ENCODE data around the gene GNAQ. TPM values are rescaled to one million over a fixed set of nuclear protein-coding genes. Genes with fewer than 3 reads are reported as not detected.

GNAQ gene
- total RNA-seq, 1 donor from 2014 or later = 46.7 TPM

DNA sequence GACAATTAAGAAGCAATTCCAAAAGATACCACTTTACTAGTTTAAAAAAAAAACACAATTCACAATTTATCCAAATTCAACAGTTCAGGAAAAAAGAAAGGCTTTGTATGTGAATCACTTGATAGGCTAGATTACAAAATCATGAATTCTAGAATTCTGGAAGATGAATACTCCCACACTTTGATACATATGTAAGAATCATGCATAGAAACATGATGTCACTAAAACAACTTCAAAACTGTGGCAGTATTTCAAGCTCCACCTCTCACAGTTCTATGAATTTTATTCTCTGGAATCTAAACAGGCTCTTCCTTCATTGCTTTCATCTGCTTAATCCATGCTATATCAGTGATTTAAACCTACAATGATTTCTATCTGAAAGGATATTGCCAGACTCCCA is 51.0 kb downstream of the GNAQ start:
- H3K27ac Mint-ChIP-seq = peak overlapping the region; percentile 73

GRCh38 chr9:77978086-77978781 is 53.4 kb downstream of the GNAQ start:
- Mint-ChIP-seq H3K4me3 (no peak overlapping the region), H3K4me1 (ENCODE audit: unreplicated experiment) (peaks cover 45% of the 10 kb centered on the region), H3K27ac (no peak overlapping the region), H3K27me3 (no peaks in the 10 kb centered on the region), H3K9me3 (no peaks in the 10 kb centered on the region), H3K36me3 (no peaks in the 10 kb centered on the region)
- no peak for DNase-seq (ENCODE audit: extremely low spot score, unreplicated experiment)
- TF ChIP-seq CTCF (conservative IDR thresholded peaks at IDR 0.05) = no peak

More for the DNA sequence above, 51.0 kb downstream of the GNAQ start:
- DNase-seq (ENCODE audit: extremely low spot score, unreplicated experiment) = no peak
- TF ChIP-seq CTCF (conservative IDR thresholded peaks at IDR 0.05) = peak; percentile 13
- peaks cover 47% of the 10 kb centered on the region for H3K4me1 Mint-ChIP-seq (ENCODE audit: unreplicated experiment)
- no peaks in the 10 kb centered on the region for H3K27me3 Mint-ChIP-seq
- H3K4me3 Mint-ChIP-seq = no peak overlapping the region
- H3K36me3 Mint-ChIP-seq = peaks cover 3% of the 10 kb centered on the region
- no peaks in the 10 kb centered on the region for H3K9me3 Mint-ChIP-seq

DNA sequence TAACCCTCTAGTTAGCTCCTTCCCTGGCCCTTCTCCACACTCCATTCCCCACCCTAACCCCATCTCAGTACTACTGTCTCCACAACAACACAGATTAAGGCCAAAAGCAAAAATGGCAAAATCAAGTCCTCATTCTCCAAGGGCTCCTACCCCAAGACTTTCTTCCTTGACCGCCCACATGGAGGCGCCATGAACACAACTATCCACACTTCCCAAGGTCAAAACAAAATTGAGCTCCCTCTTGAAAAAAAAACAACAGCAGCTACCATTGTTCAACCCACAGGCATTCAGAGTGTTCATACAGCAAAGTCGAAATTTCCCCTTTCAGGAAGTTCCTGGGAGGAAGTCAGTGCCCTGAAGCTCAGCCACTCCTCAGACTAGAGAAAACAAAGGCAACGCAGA is 54.4 kb downstream of the GNAQ start:
- peak; percentile 68 for TF ChIP-seq CTCF (conservative IDR thresholded peaks at IDR 0.05)
- no peak overlapping the region for H3K4me3 Mint-ChIP-seq
- no peaks in the 10 kb centered on the region for H3K9me3 Mint-ChIP-seq
- peaks cover 42% of the 10 kb centered on the region for H3K4me1 Mint-ChIP-seq (ENCODE audit: unreplicated experiment)
- H3K36me3 Mint-ChIP-seq = no peaks in the 10 kb centered on the region
- no peaks in the 10 kb centered on the region for H3K27me3 Mint-ChIP-seq
- peak overlapping the region; percentile 69 for H3K27ac Mint-ChIP-seq
- DNase-seq (ENCODE audit: extremely low spot score, unreplicated experiment) = no peak

DNA sequence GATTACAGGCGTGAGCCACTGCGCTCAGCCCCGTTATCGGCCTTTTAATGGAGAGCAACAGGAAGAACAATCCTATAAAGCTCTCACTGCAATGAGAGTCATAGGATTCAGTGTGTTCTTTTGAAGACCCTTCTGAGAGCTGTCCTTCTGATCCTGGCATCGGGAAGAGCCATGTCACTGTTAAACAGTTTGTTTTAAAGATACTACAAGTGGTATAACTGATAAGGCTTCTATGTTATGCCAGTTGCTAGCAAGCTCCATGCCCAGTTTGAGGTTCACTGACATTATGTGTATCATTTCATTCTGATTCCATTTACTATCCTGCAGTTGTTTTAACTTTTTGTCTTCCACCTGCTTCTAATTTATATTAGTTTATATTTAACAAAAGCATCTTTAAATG is 55.8 kb downstream of the GNAQ start:
- Mint-ChIP-seq H3K27me3 (no peaks in the 10 kb centered on the region), H3K36me3 (peaks cover 7% of the 10 kb centered on the region), H3K4me1 (ENCODE audit: unreplicated experiment) (peaks cover 29% of the 10 kb centered on the region), H3K9me3 (no peaks in the 10 kb centered on the region), H3K27ac (no peak overlapping the region), H3K4me3 (no peak overlapping the region)
- DNase-seq (ENCODE audit: extremely low spot score, unreplicated experiment) = no peak
- no peak for TF ChIP-seq CTCF (conservative IDR thresholded peaks at IDR 0.05)

- H3K27ac Mint-ChIP-seq = no peak overlapping the region
- no peak for DNase-seq (ENCODE audit: extremely low spot score, unreplicated experiment)
Observed at GRCh38 chr9:77975036-77975435, 56.6 kb downstream of the GNAQ start.

More at GRCh38 chr9:77975036-77975435, 56.6 kb downstream of the GNAQ start:
- Mint-ChIP-seq H3K4me1 (ENCODE audit: unreplicated experiment) (peaks cover 26% of the 10 kb centered on the region), H3K27me3 (no peaks in the 10 kb centered on the region), H3K36me3 (peaks cover 14% of the 10 kb centered on the region), H3K9me3 (no peaks in the 10 kb centered on the region), H3K4me3 (no peak overlapping the region)
- TF ChIP-seq CTCF (conservative IDR thresholded peaks at IDR 0.05) = no peak

Measured in type B pancreatic cell (in vitro differentiated cells).